ENCODE data around the gene SYT1. TPM values are rescaled to one million over a fixed set of nuclear protein-coding genes. Genes with fewer than 3 reads are reported as not detected.

SYT1 gene
- total and polyA plus RNA-seq, 2 of the 8 experiments (the other 6 are each of a cell fraction or from before 2014, with no cell fraction given): 11.0 to 34.6 TPM

- Histone ChIP-seq H3K27me3 (replicated peaks in 1 of 4; ENCODE audit: control insufficient read depth in 3 of 4, extremely low read depth in 1 of 4, insufficient read depth in 3 of 4, low read length in 3 of 4) (no peaks in the 10 kb centered on the region), H2AK5ac (ENCODE audit: low read depth, low read length) (no peak overlapping the region), H3K9ac (replicated peaks in 1 of 4; ENCODE audit: extremely low read depth in 1 of 4, low read depth in 3 of 4, low read length in 3 of 4) (no peak overlapping the region), H2AFZ (ENCODE audit: low read length) (no peak overlapping the region), H4K5ac (ENCODE audit: insufficient read length, low read depth, low read length) (no peak overlapping the region), H3K23me2 (ENCODE audit: low read depth, low read length) (no peaks in the 10 kb centered on the region), H3K79me1 (ENCODE audit: low read depth, low read length) (no peaks in the 10 kb centered on the region), H4K8ac (ENCODE audit: extremely low read depth, insufficient read depth, low read length) (no peak overlapping the region), H4K91ac (replicated peaks; ENCODE audit: insufficient read length, low read length) (no peak overlapping the region), H3K27ac (ENCODE audit: low read depth, low read length) (no peak overlapping the region), H3K9me3 (ENCODE audit: insufficient read depth in 2 of 2, low read depth in 1 of 2, low read length in 1 of 2) (no peaks in the 10 kb centered on the region), H3K23ac (ENCODE audit: insufficient read length) (no peak overlapping the region), H2BK12ac (ENCODE audit: low read depth, low read length) (no peak overlapping the region), H2BK15ac (ENCODE audit: low read length) (no peak overlapping the region), H2BK120ac (replicated peaks; ENCODE audit: low read depth, low read length) (no peak overlapping the region), H3K4me2 (ENCODE audit: insufficient read depth in 1 of 2, low read depth in 2 of 2, low read length in 2 of 2) (no peak overlapping the region), H3K14ac (ENCODE audit: insufficient read length) (no peak overlapping the region), H3K4ac (replicated peaks; ENCODE audit: insufficient read length, low read depth, low read length) (no peak overlapping the region), H2BK5ac (ENCODE audit: low read depth, low read length) (no peak overlapping the region), H3K18ac (ENCODE audit: extremely low read depth, low read length) (no peak overlapping the region), H3K4me3 (ENCODE audit: extremely low read depth in 1 of 4, insufficient read depth in 2 of 4, low read depth in 3 of 4, low read length in 4 of 4) (no peak overlapping the region), H3K36me3 (ENCODE audit: control insufficient read depth in 2 of 4, insufficient read depth in 4 of 4, low read length in 3 of 4) (no peaks in the 10 kb centered on the region), H4K20me1 (replicated peaks in 1 of 2; ENCODE audit: control insufficient read depth in 1 of 2, insufficient read depth in 2 of 2, low read length in 2 of 2) (no peaks in the 10 kb centered on the region), H3K4me1 (replicated peaks in 1 of 4; ENCODE audit: control insufficient read depth in 3 of 4, insufficient read depth in 4 of 4, low read length in 3 of 4) (no peaks in the 10 kb centered on the region), H3K79me2 (ENCODE audit: control insufficient read depth in 1 of 2, insufficient read depth in 2 of 2, low read length in 2 of 2) (peaks cover 0 to 3% of the 10 kb centered on the region in 2 experiments; a peak in 1 of 4 replicates), H3K56ac (replicated peaks; ENCODE audit: insufficient read length, low read depth, low read length) (no peak overlapping the region), H2BK20ac (ENCODE audit: low read length) (no peak overlapping the region)
- DNase-seq (ENCODE audit: low read depth in 1 of 2, low spot score in 2 of 2) (no peak), FAIRE-seq (no peak)
- ChIA-PET CTCF (ENCODE audit: partially characterized antibody) (interaction anchor here (1.0 kb wide), 1 partner anchor 24 kb away, joined by 3 read pairs; no protein-coding TSS in a partner anchor), POLR2A (ENCODE audit: partially characterized antibody) (interaction anchor here (1.7 kb wide), 1 partner anchor 11 kb away, joined by 5 read pairs; no protein-coding TSS in a partner anchor)
- TF ChIP-seq CBX8 (IDR thresholded peaks at IDR 0.05; ENCODE audit: borderline replicate concordance, low read depth, low read length) (no peak), CHD2 (IDR thresholded peaks at IDR 0.05; ENCODE audit: low read length) (no peak), BRCA1 (IDR thresholded peaks at IDR 0.05; ENCODE audit: low read depth, low read length) (no peak), USF2 (IDR thresholded peaks at IDR 0.05; ENCODE audit: low read length) (no peak), RBBP5 (IDR thresholded peaks at IDR 0.05; ENCODE audit: borderline replicate concordance, low read depth, low read length) (no peak), GTF2F1 (IDR thresholded peaks at IDR 0.05; ENCODE audit: borderline replicate concordance, low read depth, low read length) (no peak), SAP30 (IDR thresholded peaks at IDR 0.05; ENCODE audit: insufficient read depth, insufficient replicate concordance, low read length) (no peak), MAX (IDR thresholded peaks at IDR 0.05) (no peak), JUND (IDR thresholded peaks at IDR 0.05; ENCODE audit: low read length) (no peak), EP300 (IDR thresholded peaks at IDR 0.05; ENCODE audit: borderline replicate concordance in 1 of 2, low read depth in 2 of 2, low read length in 2 of 2) (no peak)
Measured at GRCh38 chr12:79033788-79034187, 169.2 kb downstream of the SYT1 start.

Data from H1 (cell line).